Myocyte (in vitro differentiated cells): Measurements from ENCODE around the gene WDR88. TPM values are rescaled to one million over a fixed set of nuclear protein-coding genes. Genes with fewer than 3 reads are reported as not detected.
A peak's percentile ranks its signal among the peaks of the same experiment; 100 is the strongest.
"Not testable (repeated sequence)": the region's sequence is repeated elsewhere in the genome, so short reads cannot be mapped to it uniquely, and the experiment has no call there.

Experiments used
- DNase-seq: peaks from one replicate; pipeline ENCODE4 v3.0.0-alpha.2; 2012; ENCODE audit warnings: low read depth
- total RNA-seq: library from RNA; depleted of rRNA; stranded (reverse); fragments of >200 nt; gene quantifications from 2 replicates; pipeline ENCODE4 v1.2.3, GENCODE V29; 2014

Gene WDR88
- total RNA-seq, 1 donor from 2014 or later = not detected

DNA sequence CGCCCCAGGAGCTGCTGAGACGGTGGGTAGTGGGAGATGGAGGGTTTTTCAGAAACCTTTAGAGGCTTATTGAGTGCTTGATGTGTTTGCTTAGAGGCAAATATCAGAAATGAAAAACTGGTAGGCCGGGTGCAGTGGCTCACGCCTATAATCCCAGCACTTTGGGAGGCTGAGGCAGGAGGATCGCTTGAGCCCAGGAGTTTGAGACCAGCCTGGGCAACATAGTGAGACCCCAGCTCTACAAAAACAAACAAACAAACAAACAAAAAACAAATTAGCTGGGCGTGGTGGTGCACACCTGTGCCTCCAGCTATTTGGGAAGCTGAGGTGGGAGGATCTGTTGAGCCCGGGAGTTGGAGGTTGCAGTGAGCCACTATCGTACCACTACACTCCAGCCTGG is 5.2 kb upstream of the WDR88 start:
- DNase-seq = not testable (repeated sequence)

DNA sequence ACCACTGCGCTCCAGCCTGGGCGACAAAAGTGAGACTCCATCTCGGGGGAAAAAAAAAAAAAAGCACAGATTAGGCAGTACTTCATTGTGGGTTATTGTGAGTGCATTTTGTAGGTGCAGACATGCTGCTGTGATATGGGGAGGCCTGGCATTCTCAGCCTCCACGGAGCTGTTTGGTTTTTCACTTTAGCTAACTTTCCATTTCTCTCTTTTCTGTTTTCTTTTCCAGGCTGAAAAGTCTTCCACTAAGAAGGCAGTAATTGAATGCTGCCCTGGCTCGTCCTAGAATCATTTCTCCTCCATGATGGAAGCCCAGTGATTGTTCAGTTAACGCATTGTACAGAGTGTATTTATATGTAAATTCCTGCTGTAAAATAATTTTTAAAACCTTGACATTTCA is 2.0 kb upstream of the WDR88 start:
- DNase-seq = no peak

DNA sequence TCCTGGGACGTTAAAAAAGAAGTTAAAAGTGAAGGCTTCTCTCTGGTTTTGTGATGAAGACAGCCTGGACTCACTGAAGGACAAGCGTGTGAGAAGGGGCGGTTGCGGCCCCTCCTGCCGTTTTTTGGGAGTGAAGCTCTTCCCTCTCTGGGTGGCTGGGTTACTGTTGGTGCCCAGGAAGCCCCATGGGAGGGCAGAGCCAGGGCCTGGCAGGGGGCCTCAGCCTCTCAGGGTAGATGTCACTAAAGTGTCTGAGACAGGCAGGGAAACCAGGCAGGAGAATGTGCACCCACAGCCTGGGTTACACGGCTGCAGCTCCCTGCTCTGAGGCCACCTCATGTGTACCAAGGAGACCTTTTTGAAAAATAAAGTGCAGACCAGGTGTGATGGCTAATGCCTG is 1.5 kb upstream of the WDR88 start:
- no peak for DNase-seq

DNA sequence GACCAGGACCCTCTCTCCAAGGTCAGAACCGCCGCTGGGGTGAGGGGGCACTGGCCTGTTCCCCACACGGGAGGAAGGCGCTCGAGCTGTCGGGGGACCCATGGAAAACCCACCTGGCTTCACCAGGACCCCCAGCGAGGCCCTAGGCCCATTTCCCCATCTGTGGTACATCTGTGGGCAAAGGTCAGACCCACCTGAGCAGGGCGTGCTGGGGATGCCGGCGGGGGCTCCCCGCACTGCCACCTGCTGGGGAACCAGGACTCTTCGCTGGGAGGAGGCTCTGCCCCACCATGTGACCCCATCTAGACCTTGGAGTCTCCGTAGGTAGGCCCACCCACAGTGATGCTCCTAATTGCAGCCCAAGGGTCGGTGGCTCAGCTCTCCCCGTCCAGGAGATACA is 511 bp downstream of the WDR88 start:
- no peak for DNase-seq

DNA sequence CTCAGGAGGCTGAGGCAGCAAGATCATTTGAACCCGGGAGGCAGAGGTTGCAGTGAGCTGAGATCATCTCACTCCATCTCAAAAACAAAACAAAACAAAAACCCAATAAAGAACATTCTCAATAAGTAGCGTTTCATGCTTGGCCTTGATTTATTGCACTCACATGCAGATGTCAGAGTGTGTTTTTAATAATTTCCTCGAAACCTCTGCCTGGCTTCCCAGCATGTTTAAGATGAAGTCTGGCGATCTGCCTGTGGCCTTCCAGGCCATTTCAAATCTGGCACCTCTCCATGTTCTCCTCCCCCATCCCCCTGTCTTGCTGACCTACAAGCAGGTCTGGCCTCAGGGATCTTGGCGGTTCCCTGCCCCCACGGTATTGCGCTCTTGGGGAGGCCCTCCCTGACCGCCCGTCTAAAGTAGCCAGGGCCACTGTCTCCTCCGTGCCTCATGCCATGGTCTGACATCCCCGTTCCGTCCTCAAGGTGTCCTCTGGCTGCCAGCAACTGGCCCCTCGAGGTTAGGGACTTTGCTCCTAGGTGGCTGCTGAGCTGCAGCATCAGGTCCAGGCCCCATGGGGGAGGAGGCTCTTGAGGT is 1.6 kb downstream of the WDR88 start:
- no peak for DNase-seq

DNA sequence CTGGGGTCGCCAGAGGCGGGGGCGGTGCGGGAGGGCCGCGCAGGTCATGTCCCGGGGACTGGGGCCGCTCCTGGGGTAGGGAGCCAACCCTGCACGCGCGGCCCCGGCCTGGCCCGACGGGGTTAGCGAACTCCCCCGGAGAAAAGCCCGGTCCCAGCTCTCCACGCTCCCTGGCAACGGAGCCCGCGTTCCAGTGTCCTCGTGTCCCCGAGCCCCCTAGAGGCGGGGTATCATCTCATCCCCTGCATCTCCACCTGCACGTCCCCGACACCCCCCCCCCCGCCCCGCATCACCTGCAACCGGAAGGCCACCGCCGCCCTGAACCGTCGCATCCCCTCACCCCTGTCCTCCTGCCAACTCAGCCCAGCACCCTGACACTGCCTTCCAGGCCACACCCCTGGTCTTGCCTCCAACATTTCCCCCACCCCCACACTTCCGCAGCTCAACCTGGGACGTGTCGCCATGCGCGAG is 2.7 kb downstream of the WDR88 start:
- no peak for DNase-seq

DNA sequence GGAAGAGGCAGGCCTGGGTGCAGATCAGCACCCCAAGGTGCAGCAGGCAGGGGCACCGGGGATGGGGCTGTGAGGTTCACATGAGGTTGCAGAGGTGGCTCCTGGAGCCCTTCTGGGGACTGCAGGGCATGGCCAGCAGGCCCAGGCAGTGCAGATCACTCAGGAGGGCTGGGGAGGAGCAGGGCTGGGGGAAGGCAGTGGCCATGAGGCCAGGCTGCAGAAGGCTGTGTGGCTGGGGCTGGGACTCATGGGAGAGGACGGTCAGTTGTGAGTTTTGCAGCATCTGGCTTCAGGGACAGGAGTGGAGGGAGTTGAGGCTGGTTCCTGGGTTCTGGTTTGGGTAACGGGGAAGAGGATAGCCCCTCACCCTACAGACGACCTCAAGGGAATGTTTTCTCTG is 7.3 kb downstream of the WDR88 start:
- DNase-seq = no peak

DNA sequence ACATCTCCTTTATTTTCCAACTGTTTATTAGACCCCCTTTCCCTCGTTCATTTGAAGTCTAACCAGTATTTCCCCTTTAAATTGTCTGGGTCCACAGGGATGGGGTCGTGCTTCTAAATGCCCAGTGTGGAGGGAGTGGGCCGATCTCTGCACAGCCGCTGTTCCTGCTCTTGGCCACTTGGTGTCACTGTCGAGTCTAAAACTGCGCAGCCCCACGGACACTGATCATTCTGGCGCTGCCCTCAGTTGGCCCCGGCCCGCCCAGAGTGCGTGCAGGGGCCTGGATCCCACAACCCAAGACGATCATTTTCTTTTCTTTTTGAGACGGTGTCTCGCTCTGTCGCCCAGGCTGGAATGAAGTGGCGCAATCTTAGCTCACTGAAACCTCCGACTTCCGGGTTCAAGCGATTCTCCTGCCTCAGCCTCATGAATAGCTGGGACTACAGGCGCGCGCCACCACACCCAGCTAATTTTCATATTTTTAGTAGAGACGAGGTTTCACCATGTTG is 12.0 kb downstream of the WDR88 start:
- DNase-seq = peak; percentile 42

DNA sequence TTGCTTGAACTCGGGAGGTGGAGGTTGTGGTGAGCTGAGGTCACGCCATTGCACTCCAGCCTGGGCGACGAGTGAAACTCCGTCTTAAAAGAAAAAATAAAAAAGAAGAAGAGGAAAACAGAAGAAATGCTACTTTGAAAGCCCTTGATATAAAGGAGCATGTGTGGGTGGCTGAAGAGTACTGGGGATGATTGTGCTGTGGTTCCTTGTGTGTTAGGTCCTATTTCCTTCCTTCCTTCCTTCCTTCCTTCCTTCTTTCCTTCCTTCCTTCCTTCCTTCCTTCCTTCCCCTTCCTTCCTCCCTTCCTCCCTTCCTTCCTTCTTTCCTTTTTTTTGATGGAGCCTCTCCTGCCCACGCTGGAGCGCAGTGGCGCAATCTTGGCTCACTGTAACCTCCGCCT is 14.3 kb downstream of the WDR88 start:
- DNase-seq = no peak

DNA sequence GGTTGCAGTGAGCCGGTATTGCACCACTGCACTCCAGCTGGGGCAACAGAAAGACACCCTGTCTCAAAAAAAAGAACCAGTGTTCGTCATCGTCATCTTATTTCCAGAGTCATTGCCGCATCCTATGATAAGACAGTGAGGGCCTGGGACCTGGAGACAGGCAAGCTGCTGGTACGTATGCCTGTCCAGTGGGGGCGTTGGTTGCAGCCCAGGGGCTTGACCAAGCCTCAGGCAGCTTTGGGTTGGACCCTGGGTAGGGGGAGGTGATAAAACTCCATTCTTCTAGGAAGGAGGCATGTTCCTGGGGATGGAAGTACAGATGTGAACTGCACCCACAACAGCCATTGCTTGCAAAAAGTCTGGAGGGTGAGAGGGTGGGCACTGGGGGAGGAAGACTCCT is 15.6 kb downstream of the WDR88 start:
- DNase-seq = no peak

DNA sequence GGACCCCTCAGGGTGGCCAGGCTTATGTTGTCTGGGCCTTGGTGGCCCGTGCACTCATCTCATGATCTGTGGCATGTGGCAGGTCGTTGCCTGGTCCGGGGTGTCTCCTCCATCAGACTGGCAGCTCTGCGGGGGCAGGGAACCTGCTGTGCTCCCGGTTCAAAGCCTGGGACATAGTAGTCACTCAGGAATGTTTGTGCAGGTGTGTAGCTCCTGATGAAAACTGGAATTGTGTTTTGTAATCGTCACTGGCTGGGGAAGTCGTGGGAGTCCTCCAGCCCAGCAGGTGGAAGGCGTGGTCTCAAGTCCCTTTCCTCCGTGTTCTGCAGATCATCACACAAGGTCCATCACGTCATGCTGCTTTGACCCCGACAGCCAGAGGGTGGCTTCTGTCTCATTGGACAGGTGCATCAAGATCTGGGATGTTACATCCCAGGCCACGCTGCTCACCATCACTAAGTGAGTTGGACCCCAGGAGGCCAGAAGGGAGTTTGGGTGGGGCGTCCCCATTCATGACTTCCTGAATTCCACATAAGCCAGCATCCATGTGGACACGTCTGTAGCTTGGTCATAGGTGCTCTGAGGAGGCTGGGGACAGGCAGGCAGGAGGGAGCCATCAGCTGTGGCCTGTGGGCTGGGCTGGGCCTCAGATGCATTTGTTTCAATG is 19.1 kb downstream of the WDR88 start:
- DNase-seq = no peak

DNA sequence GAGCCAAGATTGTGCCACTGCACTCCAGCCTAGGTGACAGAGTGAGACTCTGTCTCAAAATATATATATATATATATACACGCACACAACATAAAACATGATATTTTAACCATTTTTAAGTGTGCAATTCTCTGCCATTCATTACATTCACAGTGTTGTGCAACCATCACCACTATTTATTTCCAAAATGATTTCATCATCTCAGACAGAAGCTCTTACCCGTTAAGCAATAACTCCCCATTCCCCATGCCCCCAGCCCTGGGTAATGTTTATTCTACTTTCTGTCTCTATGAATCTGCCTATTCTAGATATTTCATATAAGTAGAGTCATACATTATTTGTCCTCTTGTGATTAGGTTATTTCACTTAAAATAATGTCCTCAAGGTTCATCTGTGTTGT is 20.3 kb downstream of the WDR88 start:
- DNase-seq = no peak

DNA sequence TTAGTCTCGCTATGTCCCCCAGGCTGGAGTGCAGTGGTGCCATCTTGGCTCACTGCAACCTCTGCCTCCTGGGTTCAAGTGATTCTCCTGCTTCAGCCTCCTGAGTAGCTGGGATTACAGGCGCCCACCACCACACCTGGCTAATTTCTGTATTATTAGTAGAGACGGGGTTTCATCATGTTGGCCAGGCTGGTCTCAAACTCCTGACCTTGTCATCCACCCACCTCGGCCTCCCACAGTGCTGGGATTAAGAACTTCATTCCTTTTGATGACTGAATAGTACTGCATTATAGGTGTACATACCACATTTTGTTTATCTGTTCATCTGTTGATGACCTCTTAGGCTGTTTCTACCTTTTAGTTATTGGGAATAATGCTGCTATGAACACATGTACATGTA is 20.7 kb downstream of the WDR88 start:
- DNase-seq = not testable (repeated sequence)

DNA sequence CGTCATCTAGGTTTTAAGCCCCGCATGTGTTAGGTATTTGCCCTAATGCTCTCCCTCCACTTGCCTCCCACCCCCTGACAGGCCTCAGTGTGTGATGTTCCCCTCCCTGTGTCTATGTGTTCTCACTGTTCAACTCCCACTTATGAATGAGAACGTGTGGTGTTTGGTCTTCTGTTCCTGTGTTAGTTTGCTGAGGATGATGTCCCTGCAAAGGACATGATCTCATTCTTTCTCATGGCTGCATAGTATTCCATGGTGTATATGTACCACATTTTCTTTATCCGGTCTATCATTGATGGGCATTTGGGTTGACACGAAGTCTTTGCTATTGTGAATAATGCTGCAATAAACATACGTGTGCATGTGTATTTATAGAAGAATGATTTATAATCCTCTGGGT is 22.4 kb downstream of the WDR88 start:
- DNase-seq = not testable (repeated sequence)

DNA sequence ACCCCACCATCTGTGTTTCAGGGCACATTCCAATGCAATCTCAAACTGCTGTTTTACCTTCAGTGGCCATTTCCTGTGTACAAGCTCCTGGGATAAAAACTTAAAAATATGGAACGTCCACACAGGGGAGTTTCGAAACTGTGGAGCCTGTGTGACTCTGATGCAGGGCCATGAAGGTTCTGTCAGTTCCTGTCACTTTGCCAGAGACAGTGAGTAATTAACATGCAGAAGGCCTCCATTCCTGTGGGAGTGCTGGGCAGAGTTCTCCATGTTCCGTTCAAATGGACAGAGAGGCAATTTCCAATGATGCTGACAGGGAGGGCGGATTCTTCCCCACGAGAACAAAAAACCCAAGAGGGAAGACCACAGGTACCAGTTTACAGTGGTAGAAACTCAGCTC is 24.4 kb downstream of the WDR88 start:
- DNase-seq = peak; percentile 30

DNA sequence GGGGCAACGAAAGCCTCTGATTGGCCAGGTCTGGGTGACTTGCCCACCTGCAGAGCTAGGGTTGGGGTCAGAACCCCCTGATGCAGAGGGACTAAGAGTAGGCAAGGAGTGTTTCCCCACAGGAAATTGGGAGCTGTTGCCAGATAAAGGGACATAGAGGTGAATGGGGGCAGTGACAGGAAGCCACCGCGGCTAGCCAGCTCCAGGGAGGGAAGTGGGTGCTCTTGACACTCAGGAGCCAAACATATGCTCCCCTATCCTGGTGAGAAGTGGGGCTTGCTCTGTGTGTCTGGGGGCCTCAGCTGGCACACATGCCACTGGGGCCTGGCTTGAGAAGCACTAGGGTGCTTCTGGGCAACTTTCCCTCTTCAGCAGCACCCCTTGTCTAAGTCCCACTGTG is 26.0 kb downstream of the WDR88 start:
- no peak for DNase-seq

DNA sequence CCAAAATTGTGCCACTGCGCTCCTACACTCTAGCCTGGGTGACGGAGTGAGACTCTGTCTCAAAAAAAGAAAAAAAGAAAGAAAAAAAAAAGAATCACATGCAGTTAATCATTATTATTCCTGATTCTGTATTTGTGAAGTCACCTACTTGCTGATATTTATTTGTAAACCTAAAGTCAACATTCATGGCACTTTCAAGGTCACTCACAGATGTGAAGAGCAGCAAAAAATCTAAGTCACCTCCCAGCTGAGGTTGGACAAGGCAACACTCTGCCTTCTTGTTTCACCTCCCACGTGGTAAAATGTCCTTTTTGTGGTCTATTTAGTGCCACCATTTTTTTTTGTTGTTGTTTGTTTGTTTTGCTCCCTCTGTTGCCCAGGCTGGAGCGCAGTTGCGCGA is 26.5 kb downstream of the WDR88 start:
- DNase-seq = no peak

DNA sequence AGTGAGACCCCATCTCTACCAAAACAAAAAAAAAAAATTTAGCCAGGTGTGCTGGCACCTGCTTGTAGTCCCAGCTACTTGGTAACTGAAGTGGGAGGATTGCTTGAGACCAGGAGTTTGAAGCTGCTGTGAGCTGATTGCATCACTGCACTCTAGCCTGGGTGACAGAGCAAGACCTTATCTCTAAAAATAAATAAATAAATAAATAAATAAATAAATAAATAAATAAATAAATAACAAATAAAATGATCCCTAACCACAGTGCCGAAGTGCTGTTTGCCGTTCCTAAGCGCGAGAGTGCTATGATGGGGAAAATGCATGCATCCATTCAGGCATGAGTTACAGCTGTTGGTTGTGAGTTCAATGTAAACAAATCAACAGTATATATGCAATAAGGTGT is 27.2 kb downstream of the WDR88 start:
- DNase-seq = no peak

DNA sequence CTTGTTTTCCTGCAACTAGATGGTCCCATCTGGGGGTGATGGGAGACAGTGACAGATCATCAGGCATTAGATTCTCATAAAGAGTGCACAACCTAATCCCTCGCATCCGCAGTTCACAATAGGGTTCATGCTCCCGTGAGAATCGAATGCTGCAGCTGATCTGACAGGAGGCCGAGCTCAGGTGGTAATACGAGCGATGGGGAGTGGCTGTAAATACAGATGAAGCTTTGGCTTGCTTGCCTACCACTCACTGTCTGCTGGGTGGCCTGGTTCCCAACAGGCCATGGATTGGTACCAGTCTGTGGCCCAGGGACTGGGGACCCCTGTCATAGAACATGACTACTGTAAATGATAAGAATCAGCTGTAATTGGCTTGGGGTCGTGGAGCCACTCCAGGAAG is 28.0 kb downstream of the WDR88 start:
- no peak for DNase-seq

DNA sequence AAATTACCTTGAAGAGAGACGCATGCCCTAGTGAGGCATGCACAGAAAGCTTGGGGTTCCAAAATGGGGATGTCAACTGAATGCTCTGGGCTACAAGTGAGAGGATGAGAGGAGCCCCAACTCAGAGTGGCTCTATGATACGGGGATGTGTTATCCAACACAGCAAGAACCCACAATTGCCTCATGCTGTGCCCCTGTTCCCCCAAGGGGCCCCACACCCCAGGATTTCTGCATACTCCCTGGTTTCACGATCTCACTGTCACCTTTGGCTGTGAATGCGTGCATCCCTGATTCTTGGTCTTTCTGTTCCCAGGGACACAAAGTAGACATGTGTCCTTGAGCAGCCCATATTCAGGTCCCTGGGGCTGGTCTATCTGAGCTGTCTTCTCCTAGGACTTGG is 29.3 kb downstream of the WDR88 start:
- no peak for DNase-seq

DNA sequence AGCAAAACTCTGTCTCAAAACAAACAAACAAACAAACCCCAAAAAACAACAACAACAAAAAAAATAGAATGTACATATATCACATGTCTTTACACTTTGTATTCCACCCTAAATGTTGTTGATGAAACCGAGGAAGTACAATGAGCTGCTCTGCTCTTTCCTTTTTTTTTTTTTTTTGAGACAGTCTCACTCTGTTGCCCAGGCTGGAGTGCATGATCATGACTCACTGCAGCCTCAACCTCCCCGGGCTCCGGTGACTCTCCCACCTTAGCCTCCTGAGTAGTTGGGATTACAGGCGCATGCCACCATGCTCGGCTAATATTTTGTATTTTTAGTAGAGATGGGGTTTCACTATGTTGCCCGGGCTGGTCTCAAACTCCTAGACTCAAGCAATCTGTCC is 31.6 kb downstream of the WDR88 start:
- DNase-seq = no peak

DNA sequence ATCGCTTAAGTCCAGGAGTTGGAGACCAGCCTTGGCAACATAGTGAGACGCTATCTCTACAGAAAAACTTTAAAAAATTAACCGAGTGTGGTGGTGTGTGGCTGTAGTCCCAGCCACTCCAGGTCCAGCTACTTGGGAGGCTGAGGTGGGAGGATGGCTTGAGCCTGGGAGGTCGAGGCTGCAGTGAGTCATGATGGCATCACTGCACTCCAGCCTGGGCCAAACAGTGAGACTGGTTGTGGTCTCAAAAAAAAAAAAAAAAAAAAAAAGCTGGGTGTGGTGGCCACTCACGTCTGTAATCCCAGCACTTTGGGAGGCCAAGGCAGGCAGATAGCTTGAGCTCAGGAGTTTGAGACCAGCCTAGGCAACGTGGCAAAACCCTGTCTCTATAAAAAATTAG is 34.1 kb downstream of the WDR88 start:
- not testable (repeated sequence) for DNase-seq

DNA sequence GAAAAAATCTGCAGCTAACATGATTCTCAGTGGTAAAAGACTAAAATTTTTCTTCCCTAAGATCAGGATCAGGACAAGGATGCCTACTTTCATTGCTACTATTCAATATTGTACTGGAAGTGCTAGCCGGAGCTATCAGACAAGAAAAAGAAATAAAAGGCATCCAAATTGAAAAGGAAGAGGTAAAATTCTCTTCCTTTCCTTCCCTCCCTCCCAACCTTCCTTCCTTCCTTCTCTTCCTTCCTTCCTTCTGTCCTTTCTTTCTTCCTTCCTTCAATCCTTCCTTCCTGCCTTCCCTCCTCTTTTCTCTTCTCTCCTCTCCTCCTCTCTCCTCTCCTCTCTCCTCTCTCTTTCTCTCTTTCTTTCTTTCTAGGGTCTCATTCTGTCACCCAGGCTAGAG is 35.5 kb downstream of the WDR88 start:
- no peak for DNase-seq
